GM10266 (cell line): ENCODE measurements around the gene HIVEP3.

Experiments used
- DNase-seq: peaks from one replicate; pipeline ENCODE4 v3.0.0; 2012; ENCODE audit errors: extremely low spot score
- TF ChIP-seq, protein P1 (sequence below): IDR thresholded peaks from 2 replicates; pipeline ENCODE4 v1.5.1; 2012; ENCODE audit warnings: mild to moderate bottlenecking, low read depth; ENCODE audit not compliant: control insufficient read depth, insufficient read depth; ENCODE audit errors: missing control alignments

The HIVEP3 gene

GRCh38 chr1:41493626-41494350, 424.9 kb downstream of the HIVEP3 start:
- TF ChIP-seq, protein P1, sequence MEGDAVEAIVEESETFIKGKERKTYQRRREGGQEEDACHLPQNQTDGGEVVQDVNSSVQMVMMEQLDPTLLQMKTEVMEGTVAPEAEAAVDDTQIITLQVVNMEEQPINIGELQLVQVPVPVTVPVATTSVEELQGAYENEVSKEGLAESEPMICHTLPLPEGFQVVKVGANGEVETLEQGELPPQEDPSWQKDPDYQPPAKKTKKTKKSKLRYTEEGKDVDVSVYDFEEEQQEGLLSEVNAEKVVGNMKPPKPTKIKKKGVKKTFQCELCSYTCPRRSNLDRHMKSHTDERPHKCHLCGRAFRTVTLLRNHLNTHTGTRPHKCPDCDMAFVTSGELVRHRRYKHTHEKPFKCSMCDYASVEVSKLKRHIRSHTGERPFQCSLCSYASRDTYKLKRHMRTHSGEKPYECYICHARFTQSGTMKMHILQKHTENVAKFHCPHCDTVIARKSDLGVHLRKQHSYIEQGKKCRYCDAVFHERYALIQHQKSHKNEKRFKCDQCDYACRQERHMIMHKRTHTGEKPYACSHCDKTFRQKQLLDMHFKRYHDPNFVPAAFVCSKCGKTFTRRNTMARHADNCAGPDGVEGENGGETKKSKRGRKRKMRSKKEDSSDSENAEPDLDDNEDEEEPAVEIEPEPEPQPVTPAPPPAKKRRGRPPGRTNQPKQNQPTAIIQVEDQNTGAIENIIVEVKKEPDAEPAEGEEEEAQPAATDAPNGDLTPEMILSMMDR, result no peak
- DNase-seq, result no peak

GRCh38 chr1:41493117-41493536, 425.6 kb downstream of the HIVEP3 start:
- DNase-seq, result no peak
- TF ChIP-seq, protein P1, result no peak

- peak; percentile 74 for DNase-seq
- TF ChIP-seq, protein P1, result peak; percentile 64
These were observed 426.3 kb downstream of the HIVEP3 start for GRCh38 chr1:41492341-41492848.

GRCh38 chr1:41490911-41491310, 427.8 kb downstream of the HIVEP3 start:
- DNase-seq, result no peak
- TF ChIP-seq, protein P1, result no peak

GRCh38 chr1:41489561-41489960, 429.2 kb downstream of the HIVEP3 start:
- DNase-seq, result no peak
- TF ChIP-seq, protein P1, result no peak

GRCh38 chr1:41488040-41488951, 430.4 kb downstream of the HIVEP3 start:
- DNase-seq, result no peak
- TF ChIP-seq, protein P1, result no peak
